ENCODE data around the gene ZSCAN1. TPM values are rescaled to one million over a fixed set of nuclear protein-coding genes. Genes with fewer than 3 reads are reported as not detected.

The ZSCAN1 gene
- total and polyA plus RNA-seq, 2 donors: 0.44 TPM; not detected in 1

GRCh38 chr19:58079792-58080191, 46.0 kb downstream of the ZSCAN1 start:
- DNase-seq (ENCODE audit: extremely low spot score): no peak
- Histone ChIP-seq H3K27ac (ENCODE audit: low read depth) (no peak overlapping the region), H3K36me3 (ENCODE audit: insufficient read depth) (no peaks in the 10 kb centered on the region), H3K4me3 (ENCODE audit: low read depth, low read length) (no peak overlapping the region), H3K4me1 (ENCODE audit: insufficient read depth) (no peaks in the 10 kb centered on the region)
- WGBS: 93% methylated on average over 10 of the region's 10 CpGs

GRCh38 chr19:58083021-58083420, 49.2 kb downstream of the ZSCAN1 start:
- WGBS: 99% methylated on average over 3 of the region's 3 CpGs
- no peak overlapping the region for H3K4me3 ChIP-seq (ENCODE audit: low read depth, low read length)
- no peak for DNase-seq (ENCODE audit: extremely low spot score)

DNA sequence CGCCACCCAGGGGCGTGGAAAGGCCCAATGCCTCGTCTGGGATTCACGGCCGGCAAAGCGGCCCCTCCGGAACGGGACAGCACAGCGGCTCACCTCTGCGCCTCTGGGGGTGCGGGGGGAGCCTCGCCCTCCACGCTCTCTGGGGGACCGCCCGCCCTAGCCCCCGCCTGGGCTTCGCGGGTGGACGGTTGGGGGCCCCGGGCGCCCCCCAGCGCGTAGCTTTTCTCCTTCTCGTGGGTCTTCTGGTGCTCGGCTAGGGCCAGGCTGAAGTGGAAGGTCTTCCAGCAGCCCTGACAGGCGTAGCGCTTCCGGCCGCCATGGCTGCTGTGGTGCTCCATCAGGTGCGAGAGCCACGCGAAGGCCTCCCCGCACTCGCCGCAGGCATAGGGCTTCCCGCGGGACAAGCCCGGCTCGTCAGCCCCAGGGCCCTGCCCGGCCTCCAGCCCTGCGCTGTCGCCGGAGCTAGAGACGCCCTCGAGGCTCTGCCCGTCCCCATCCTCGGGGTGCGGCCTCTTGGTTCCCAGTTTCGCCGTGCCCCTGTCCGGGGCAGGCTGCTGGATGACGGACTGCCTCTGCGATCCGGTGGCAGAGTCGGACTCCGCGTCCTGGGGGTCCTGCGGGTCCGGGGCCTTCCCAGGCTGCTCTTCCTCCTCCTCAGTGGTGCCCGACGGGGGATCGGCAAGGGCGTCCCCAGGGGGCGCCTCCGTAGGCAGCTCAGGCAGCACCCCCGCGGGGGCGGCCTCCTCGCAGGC, 50.9 kb downstream of the ZSCAN1 start:
- no peak overlapping the region for H3K4me3 ChIP-seq (ENCODE audit: low read depth, low read length)
- 96% methylated on average over 69 of the region's 69 CpGs for WGBS

More at GRCh38 chr19:58083021-58083420, 49.2 kb downstream of the ZSCAN1 start:
- Histone ChIP-seq H3K36me3 (ENCODE audit: insufficient read depth) (peaks cover 5% of the 10 kb centered on the region), H3K4me1 (ENCODE audit: insufficient read depth) (no peaks in the 10 kb centered on the region), H3K27ac (ENCODE audit: low read depth) (no peak overlapping the region)

GRCh38 chr19:58085348-58085875, 51.6 kb downstream of the ZSCAN1 start:
- WGBS: 93% methylated on average over 29 of the region's 29 CpGs
- H3K4me1 ChIP-seq (ENCODE audit: insufficient read depth): no peaks in the 10 kb centered on the region
- no peak overlapping the region for H3K4me3 ChIP-seq (ENCODE audit: low read depth, low read length)
- no peak for DNase-seq (ENCODE audit: extremely low spot score)
- H3K36me3 ChIP-seq (ENCODE audit: insufficient read depth): peaks cover 5% of the 10 kb centered on the region
- H3K27ac ChIP-seq (ENCODE audit: low read depth): no peak overlapping the region

More for the DNA sequence above, 50.9 kb downstream of the ZSCAN1 start:
- no peaks in the 10 kb centered on the region for H3K4me1 ChIP-seq (ENCODE audit: insufficient read depth)
- no peak for DNase-seq (ENCODE audit: extremely low spot score)
- no peak overlapping the region for H3K27ac ChIP-seq (ENCODE audit: low read depth)
- H3K36me3 ChIP-seq (ENCODE audit: insufficient read depth): peaks cover 5% of the 10 kb centered on the region

DNA sequence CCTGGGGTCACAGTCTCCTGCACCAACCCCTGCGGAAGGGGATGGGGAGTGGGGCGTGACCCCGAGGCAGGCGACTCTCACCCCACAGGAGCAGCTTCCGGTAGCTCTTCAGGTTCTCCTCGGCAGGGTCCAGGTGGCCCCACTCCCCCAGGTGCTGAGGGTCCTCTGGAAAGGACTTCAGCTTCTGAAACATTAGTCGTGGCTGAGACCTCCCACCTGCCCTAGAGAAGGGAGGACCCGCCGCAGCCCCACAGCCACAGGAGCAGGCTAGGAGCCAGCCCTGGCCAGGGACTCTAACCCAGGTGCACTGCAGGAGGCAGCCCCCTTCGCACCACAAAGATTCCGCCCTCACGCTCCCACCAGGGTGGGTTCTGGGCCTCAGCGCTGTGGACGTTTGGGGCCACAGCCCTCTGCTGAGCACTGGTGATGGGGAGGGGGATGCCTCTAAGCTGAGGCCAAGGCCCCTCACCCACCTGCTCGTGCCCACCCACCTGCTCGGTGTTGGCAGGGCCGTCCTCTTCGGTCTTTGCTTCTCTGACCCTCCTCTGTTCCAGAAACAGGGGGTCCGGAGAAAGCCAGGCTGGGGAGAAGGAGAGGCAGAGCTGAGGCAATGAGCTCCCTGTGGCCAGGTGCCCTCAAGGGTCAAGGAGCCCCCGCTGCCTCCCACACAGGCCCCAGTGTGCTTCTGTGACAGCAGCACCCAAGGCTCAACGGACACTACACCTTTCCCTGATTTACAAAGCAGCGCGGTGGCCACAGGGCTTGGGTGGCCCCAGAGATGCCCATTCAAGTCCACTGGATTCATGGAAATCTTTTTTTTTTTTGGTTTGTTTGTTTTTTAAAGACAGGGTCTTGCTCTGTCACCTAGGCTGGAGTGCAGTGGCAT, 53.2 kb downstream of the ZSCAN1 start:
- 94% methylated on average over 23 of the region's 23 CpGs for WGBS
- no peak overlapping the region for H3K27ac ChIP-seq (ENCODE audit: low read depth)
- H3K4me3 ChIP-seq (ENCODE audit: low read depth, low read length): no peak overlapping the region
- no peak for DNase-seq (ENCODE audit: extremely low spot score)
- no peaks in the 10 kb centered on the region for H3K4me1 ChIP-seq (ENCODE audit: insufficient read depth)
- H3K36me3 ChIP-seq (ENCODE audit: insufficient read depth): peaks cover 5% of the 10 kb centered on the region

DNA sequence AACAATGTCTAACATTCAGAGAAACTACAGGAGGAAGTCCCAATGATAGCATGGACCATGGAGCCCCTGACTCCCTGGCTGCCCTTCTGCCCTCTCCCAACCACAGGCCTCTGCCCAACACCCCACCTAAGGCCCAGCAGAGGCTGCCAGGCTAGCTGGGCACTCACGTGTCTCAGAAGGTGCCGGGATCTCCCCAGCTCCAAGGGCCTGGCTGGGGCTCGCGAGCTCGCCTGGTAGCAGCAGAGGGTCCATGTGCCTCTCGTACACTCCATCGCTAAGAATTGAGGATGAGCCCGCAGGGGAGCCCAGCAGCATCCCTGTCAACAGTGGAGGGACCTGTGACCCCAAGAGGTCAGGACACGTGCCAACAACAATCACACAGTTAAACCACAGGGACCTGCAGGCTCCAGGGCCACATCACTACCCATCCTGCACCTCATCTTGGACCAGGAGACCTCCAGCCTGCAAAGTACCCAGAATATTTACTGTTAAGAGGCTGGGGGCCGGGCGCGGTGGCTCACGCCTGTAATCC, 54.8 kb downstream of the ZSCAN1 start:
- H3K36me3 ChIP-seq (ENCODE audit: insufficient read depth): peaks cover 5% of the 10 kb centered on the region
- DNase-seq (ENCODE audit: extremely low spot score): no peak

DNA sequence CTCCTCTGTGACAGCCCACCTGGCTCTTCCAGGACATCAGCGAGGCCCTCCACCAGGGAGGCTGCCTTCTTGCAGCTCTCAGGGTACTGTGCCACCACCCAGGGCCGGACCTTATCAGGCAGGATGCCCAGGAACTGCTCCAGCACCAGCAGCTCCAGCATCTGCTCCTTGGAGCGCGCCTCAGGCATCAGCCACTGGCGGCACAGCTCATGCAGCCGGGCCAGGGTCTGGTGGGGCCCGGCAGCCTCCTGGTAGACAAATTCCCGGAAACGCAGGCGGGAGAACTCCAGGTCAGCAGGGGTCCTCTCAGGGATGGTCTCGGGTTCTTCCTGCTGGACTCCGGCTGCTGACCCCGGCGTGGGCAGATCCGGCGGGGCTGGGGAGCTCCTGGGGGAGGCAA, 56.0 kb downstream of the ZSCAN1 start:
- 95% methylated on average over 16 of the region's 16 CpGs for WGBS
- DNase-seq (ENCODE audit: extremely low spot score): no peak
- Histone ChIP-seq H3K27ac (ENCODE audit: low read depth) (no peak overlapping the region), H3K4me3 (ENCODE audit: low read depth, low read length) (no peak overlapping the region), H3K4me1 (ENCODE audit: insufficient read depth) (no peaks in the 10 kb centered on the region), H3K36me3 (ENCODE audit: insufficient read depth) (peaks cover 5% of the 10 kb centered on the region)

More for the DNA sequence above, 54.8 kb downstream of the ZSCAN1 start:
- Histone ChIP-seq H3K4me3 (ENCODE audit: low read depth, low read length) (no peak overlapping the region), H3K27ac (ENCODE audit: low read depth) (no peak overlapping the region), H3K4me1 (ENCODE audit: insufficient read depth) (no peaks in the 10 kb centered on the region)
- 97% methylated on average over 13 of the region's 13 CpGs for whole genome bisulfite sequencing

DNA sequence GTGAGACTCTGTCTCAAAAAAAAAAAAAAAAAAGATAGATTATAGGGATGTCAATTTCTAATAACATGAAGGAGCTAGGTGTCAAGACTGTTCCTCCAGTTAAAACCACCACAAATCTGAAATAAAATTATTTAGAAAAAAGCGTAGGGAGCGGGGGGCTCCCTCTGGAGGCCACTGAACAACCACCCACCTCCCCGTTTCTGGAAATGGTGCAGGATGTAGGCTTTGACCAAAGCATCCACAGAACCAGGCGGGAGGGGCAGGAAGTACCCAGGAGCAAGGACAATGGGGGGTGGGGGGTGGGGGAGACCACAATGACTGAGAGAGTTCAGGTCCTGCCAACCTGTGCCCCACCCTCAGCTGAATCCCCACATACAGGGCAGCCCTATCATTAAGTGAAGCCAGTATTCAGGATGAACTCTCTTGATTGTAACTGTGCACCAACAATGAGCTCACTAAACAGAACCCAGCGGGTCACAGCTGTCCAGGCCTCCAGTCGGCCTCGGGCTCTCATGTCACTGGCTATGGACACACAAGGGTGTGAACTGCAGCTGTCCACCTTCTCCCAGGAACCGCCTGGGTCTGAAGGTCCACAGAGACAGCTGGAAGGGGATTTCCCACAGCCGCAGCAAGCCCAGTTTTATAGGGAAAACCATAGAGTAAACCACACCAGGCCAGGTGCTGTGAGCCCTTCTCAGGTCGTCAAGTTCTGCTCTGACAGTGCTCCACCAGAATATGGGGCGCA, 57.6 kb downstream of the ZSCAN1 start:
- Histone ChIP-seq H3K4me1 (ENCODE audit: insufficient read depth) (no peaks in the 10 kb centered on the region), H3K27ac (ENCODE audit: low read depth) (no peak overlapping the region), H3K36me3 (ENCODE audit: insufficient read depth) (peaks cover 3% of the 10 kb centered on the region), H3K4me3 (ENCODE audit: low read depth, low read length) (no peak overlapping the region)
- 79% methylated on average over 11 of the region's 11 CpGs for WGBS
- no peak for DNase-seq (ENCODE audit: extremely low spot score)

DNA sequence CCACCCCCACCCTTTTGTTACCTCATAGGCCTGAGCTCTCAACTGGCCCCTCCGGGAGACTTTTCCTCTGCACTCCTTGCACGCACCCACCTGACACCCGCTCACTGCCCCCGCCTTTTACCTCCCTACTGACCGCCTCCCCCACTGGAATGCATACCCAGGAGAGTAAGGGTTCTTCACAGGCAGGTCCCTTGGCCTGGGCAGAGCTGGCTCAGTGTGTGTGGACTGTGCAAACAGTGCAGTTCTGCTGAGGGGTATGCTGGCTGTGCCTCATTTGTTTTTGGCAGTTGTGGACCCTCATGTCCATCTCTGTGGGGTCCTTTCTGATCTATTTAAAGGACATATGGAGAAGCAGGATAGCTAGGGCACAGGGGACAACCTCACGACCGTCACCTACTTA, 59.2 kb downstream of the ZSCAN1 start:
- no peak for DNase-seq (ENCODE audit: extremely low spot score)
- Histone ChIP-seq H3K4me3 (ENCODE audit: low read depth, low read length) (no peak overlapping the region), H3K4me1 (ENCODE audit: insufficient read depth) (peaks cover 2% of the 10 kb centered on the region), H3K36me3 (ENCODE audit: insufficient read depth) (no peaks in the 10 kb centered on the region), H3K27ac (ENCODE audit: low read depth) (no peak overlapping the region)
- 96% methylated on average over 7 of the region's 7 CpGs for WGBS

- H3K4me3 ChIP-seq (ENCODE audit: low read depth, low read length): no peak overlapping the region
- WGBS: 97% methylated on average over 10 of the region's 10 CpGs
Observed at GRCh38 chr19:58095328-58095727, 61.5 kb downstream of the ZSCAN1 start.

GRCh38 chr19:58096884-58097283, 63.1 kb downstream of the ZSCAN1 start:
- Histone ChIP-seq H3K36me3 (ENCODE audit: insufficient read depth) (no peaks in the 10 kb centered on the region), H3K27ac (ENCODE audit: low read depth) (no peak overlapping the region), H3K4me3 (ENCODE audit: low read depth, low read length) (no peak overlapping the region), H3K4me1 (ENCODE audit: insufficient read depth) (peaks cover 2% of the 10 kb centered on the region)
- 85% methylated on average over 13 of the region's 13 CpGs for WGBS
- peak; percentile 3 for DNase-seq (ENCODE audit: extremely low spot score)

More at GRCh38 chr19:58095328-58095727, 61.5 kb downstream of the ZSCAN1 start:
- peaks cover 2% of the 10 kb centered on the region for H3K4me1 ChIP-seq (ENCODE audit: insufficient read depth)
- no peaks in the 10 kb centered on the region for H3K36me3 ChIP-seq (ENCODE audit: insufficient read depth)
- no peak for DNase-seq (ENCODE audit: extremely low spot score)
- no peak overlapping the region for H3K27ac ChIP-seq (ENCODE audit: low read depth)

- H3K36me3 ChIP-seq (ENCODE audit: insufficient read depth): no peaks in the 10 kb centered on the region
- WGBS: 31% methylated on average over 8 of the region's 8 CpGs
- H3K27ac ChIP-seq (ENCODE audit: low read depth): peak overlapping the region; percentile 67
Observed at GRCh38 chr19:58097349-58097748, 63.5 kb downstream of the ZSCAN1 start.

More at GRCh38 chr19:58097349-58097748, 63.5 kb downstream of the ZSCAN1 start:
- H3K4me1 ChIP-seq (ENCODE audit: insufficient read depth): peaks cover 2% of the 10 kb centered on the region
- H3K4me3 ChIP-seq (ENCODE audit: low read depth, low read length): peak overlapping the region; percentile 84
- no peak for DNase-seq (ENCODE audit: extremely low spot score)

All from urinary bladder (tissue), 4 donors.